ENCODE results near the gene SPAG6. TPM values are rescaled to one million over a fixed set of nuclear protein-coding genes. Genes with fewer than 3 reads are reported as not detected.

SPAG6 gene
- total and polyA plus RNA-seq, 9 of the 15 experiments (the other 6 are each of a cell fraction or from before 2014, with no cell fraction given), result 3.5 to 23.1 (median 11.8) TPM

DNA sequence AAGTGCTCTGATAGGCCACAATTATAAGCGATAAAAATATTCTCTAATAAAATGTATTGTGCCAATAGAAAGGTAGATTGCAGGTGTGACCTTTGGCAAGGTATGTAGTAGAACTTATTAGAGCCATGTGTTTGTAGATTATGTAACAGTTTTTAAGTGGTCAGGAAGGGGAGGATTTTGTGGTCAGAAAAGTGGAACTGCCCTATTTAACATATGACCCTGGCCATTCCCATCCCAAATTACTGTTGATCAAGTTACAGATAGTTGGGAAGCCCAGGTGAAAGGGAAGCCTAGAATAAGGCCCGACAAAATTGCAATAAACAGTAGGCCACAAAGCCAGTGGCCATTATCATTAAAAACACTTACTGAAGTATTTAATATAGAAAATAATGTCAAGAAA is 89.2 kb downstream of the SPAG6 start (continued):
- TF ChIP-seq POLR3G (IDR thresholded peaks at IDR 0.05; ENCODE audit: extremely low read depth, insufficient read length, insufficient replicate concordance) (no peak), ZNF263 (CRISPR knock-in tag; IDR thresholded peaks at IDR 0.05; ENCODE audit: borderline replicate concordance) (no peak), ESRRB (CRISPR knock-in tag; IDR thresholded peaks at IDR 0.05; ENCODE audit: borderline replicate concordance) (no peak)
- TF ChIP-seq, protein P1, sequence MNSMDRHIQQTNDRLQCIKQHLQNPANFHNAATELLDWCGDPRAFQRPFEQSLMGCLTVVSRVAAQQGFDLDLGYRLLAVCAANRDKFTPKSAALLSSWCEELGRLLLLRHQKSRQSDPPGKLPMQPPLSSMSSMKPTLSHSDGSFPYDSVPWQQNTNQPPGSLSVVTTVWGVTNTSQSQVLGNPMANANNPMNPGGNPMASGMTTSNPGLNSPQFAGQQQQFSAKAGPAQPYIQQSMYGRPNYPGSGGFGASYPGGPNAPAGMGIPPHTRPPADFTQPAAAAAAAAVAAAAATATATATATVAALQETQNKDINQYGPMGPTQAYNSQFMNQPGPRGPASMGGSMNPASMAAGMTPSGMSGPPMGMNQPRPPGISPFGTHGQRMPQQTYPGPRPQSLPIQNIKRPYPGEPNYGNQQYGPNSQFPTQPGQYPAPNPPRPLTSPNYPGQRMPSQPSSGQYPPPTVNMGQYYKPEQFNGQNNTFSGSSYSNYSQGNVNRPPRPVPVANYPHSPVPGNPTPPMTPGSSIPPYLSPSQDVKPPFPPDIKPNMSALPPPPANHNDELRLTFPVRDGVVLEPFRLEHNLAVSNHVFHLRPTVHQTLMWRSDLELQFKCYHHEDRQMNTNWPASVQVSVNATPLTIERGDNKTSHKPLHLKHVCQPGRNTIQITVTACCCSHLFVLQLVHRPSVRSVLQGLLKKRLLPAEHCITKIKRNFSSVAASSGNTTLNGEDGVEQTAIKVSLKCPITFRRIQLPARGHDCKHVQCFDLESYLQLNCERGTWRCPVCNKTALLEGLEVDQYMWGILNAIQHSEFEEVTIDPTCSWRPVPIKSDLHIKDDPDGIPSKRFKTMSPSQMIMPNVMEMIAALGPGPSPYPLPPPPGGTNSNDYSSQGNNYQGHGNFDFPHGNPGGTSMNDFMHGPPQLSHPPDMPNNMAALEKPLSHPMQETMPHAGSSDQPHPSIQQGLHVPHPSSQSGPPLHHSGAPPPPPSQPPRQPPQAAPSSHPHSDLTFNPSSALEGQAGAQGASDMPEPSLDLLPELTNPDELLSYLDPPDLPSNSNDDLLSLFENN (IDR thresholded peaks at IDR 0.05; ENCODE audit: low read depth in 2 of 2, low read length in 2 of 2), result no peak

- no peak overlapping the region for H3K9ac ChIP-seq (ENCODE audit: insufficient read depth in 1 of 2, low read depth in 2 of 2, low read length in 2 of 2)
- H3K27ac ChIP-seq (ENCODE audit: extremely low read depth, low read depth, low read length), result no peak overlapping the region
- peaks cover 1% of the 10 kb centered on the region; the same call in 1 of the 2 replicates for H3K9me3 ChIP-seq (replicated peaks; ENCODE audit: control insufficient read depth, insufficient read depth, low read depth, low read length)
- no TSS peak for BruUV-seq (replicated peaks)
- H3K9me1 ChIP-seq (ENCODE audit: control insufficient read depth, insufficient read depth, low read length), result no peaks in the 10 kb centered on the region
- no peak overlapping the region for H2AFZ ChIP-seq (ENCODE audit: low read depth, low read length)
- CTCF ChIA-PET (ENCODE audit: low intra/inter-chr PET ratio), result no interaction called here
- no peak overlapping the region for H3K4me3 ChIP-seq
- no peaks in the 10 kb centered on the region for H3K79me2 ChIP-seq (ENCODE audit: control insufficient read depth, insufficient read depth, low read length)
- peaks cover 9 to 11% of the 10 kb centered on the region in 2 experiments; a peak in 4 of 5 replicates for H3K4me1 ChIP-seq (replicated peaks in 1 of 2; ENCODE audit: control insufficient read depth in 2 of 2, insufficient read depth in 2 of 2, low read length in 2 of 2)
- no peak for ATAC-seq
- POLR2A ChIA-PET, result interaction anchor here (1.0 kb wide), 1 partner anchor 10 kb away, joined by 4 read pairs; no protein-coding TSS in a partner anchor
- in situ Hi-C loops (cut with MboI) (no loop called here), intact Hi-C loops (cut with micrococcal nuclease) (no loop called here)
- no peak for DNase-seq (ENCODE audit: extremely low read depth in 1 of 4, low spot score in 3 of 4)
- H3K36me3 ChIP-seq (ENCODE audit: control insufficient read depth, insufficient read depth, low read length), result no peaks in the 10 kb centered on the region
- H3K4me2 ChIP-seq (ENCODE audit: insufficient read depth, low read length), result no peak overlapping the region
- FAIRE-seq, result no peak
- H3K27me3 ChIP-seq (ENCODE audit: control insufficient read depth in 2 of 2, insufficient read depth in 2 of 2, low read length in 2 of 2), result no peaks in the 10 kb centered on the region
- 88% methylated on average over 9 of the region's 10 CpGs for WGBS (ENCODE audit: insufficient coverage, low coverage, missing lambda C conversion rate)
- no peaks in the 10 kb centered on the region for H4K20me1 ChIP-seq (replicated peaks; ENCODE audit: control insufficient read depth, insufficient read depth, low read length)
- TF ChIP-seq ZNF780A (CRISPR knock-in tag; IDR thresholded peaks at IDR 0.05) (no peak), SMAD3 (CRISPR knock-in tag; conservative IDR thresholded peaks at IDR 0.05) (no peak), TAL1 (IDR thresholded peaks at IDR 0.05) (no peak), SMARCE1 (IDR thresholded peaks at IDR 0.05) (no peak), GATA2 (CRISPR knock-in tag; IDR thresholded peaks at IDR 0.05) (no peak), RERE (CRISPR knock-in tag; IDR thresholded peaks at IDR 0.05; ENCODE audit: borderline replicate concordance) (no peak), POLR3A (IDR thresholded peaks at IDR 0.05; ENCODE audit: borderline replicate concordance, extremely low read depth, insufficient read depth, insufficient read length) (no peak), MED1 (CRISPR knock-in tag; IDR thresholded peaks at IDR 0.05; ENCODE audit: borderline replicate concordance) (no peak)
Observed at GRCh38 chr10:22435650-22436049, 90.4 kb downstream of the SPAG6 start.
